ENCODE measurements around the gene JMJD1C.

GRCh38 chr10:63197344-63198092 is 268.3 kb downstream of the JMJD1C start:
- TF ChIP-seq, protein P1, sequence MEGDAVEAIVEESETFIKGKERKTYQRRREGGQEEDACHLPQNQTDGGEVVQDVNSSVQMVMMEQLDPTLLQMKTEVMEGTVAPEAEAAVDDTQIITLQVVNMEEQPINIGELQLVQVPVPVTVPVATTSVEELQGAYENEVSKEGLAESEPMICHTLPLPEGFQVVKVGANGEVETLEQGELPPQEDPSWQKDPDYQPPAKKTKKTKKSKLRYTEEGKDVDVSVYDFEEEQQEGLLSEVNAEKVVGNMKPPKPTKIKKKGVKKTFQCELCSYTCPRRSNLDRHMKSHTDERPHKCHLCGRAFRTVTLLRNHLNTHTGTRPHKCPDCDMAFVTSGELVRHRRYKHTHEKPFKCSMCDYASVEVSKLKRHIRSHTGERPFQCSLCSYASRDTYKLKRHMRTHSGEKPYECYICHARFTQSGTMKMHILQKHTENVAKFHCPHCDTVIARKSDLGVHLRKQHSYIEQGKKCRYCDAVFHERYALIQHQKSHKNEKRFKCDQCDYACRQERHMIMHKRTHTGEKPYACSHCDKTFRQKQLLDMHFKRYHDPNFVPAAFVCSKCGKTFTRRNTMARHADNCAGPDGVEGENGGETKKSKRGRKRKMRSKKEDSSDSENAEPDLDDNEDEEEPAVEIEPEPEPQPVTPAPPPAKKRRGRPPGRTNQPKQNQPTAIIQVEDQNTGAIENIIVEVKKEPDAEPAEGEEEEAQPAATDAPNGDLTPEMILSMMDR (IDR thresholded peaks at IDR 0.05) = no peak
- TF ChIP-seq POLR2A (IDR thresholded peaks at IDR 0.05) = no peak
